GM12878 (cell line): ENCODE measurements around the gene MRPL21. TPM values are rescaled to one million over a fixed set of nuclear protein-coding genes. Genes with fewer than 3 reads are reported as not detected.

ENCODE experiments used
- ATAC-seq: fragments of 200-7000 bp; cut with Tn5 transposase; 3 replicates; pipeline ENCODE4 v1.9.1; 2020; ENCODE audit warnings: mild to moderate bottlenecking, moderate library complexity
- BruUV-seq: library from RNA; stranded (reverse); fragments of 400-500 nt; replicated peaks from 2 replicates; lab custom pipeline; 2021; lab: Mats Ljungman, UMichigan
- CTCF ChIA-PET: fragments of 300-600 bp; sonication (Branson Sonifier 250); formaldehyde crosslinking; extraction: SDS; loops from one replicate; lab custom pipeline; 2021; ENCODE audit warnings: inconsistent platforms; lab: Yijun Ruan, JAX
- POLR2A ChIA-PET: fragments of 350-600 bp; formaldehyde crosslinking; extraction: SDS; loops from one replicate; lab custom pipeline; 2021; ENCODE audit warnings: inconsistent platforms; lab: Charles Lee
- RAD21 ChIA-PET: fragments of 300-600 bp; sonication (Branson Sonifier 250); formaldehyde crosslinking; loops from one replicate; lab custom pipeline; 2023; ENCODE audit warnings: antibody characterized with exemption; ENCODE audit not compliant: unreplicated experiment; lab: Charles Lee
- SMC1A ChIA-PET: fragments of 300-600 bp; sonication (Branson Sonifier 250); formaldehyde crosslinking; loops from one replicate; lab custom pipeline; 2023; ENCODE audit not compliant: unreplicated experiment, uncharacterized antibody; lab: Charles Lee
- DNase-seq: peaks from one replicate; pipeline ENCODE4 v3.0.0-alpha.2; 2011; ENCODE audit warnings: low read depth, low spot score
- FAIRE-seq: peaks from 3 replicates; lab custom pipeline; 2011; peaks lifted over from hg19 to GRCh38; lab: Jason Lieb, UNC
- H2AFZ ChIP-seq: 2 replicates; pipeline ENCODE4 v1.6.0; 2011; ENCODE audit warnings: low read depth, low read length, control low read depth; ENCODE audit not compliant: control insufficient read depth
- H3K27ac ChIP-seq: 2 replicates; pipeline ENCODE4 v1.5.1; 2011; ENCODE audit warnings: control low read depth; ENCODE audit not compliant: control insufficient read depth, insufficient read depth
- H3K27me3 ChIP-seq, 2 experiments: replicated peaks in 1 of 2; 2 replicates each; pipeline versions ENCODE4 v1.6.0 to v1.6.1; 2011; ENCODE audit warnings: low read length in 1 of 2; ENCODE audit not compliant: control insufficient read depth in 2 of 2, insufficient read depth in 2 of 2
- H3K36me3 ChIP-seq, 2 experiments: 2 replicates each; pipeline ENCODE4 v1.5.1; 2011; ENCODE audit warnings: low read length in 1 of 2; ENCODE audit not compliant: control insufficient read depth in 2 of 2, insufficient read depth in 2 of 2
- H3K4me1 ChIP-seq: 2 replicates; pipeline ENCODE4 v1.6.1; 2011; ENCODE audit warnings: mild to moderate bottlenecking, low read length, moderate library complexity, mixed read lengths; ENCODE audit not compliant: control insufficient read depth, insufficient read depth
- H3K4me2 ChIP-seq: 2 replicates; pipeline ENCODE4 v1.6.0; 2011; ENCODE audit warnings: control low read depth; ENCODE audit not compliant: control insufficient read depth, insufficient read depth
- H3K4me3 ChIP-seq: fragments of 200-600 bp; sonication (generic); 2 replicates; pipeline ENCODE4 v1.5.1; 2016
- H3K79me2 ChIP-seq: 2 replicates; pipeline ENCODE4 v1.6.0; 2011; ENCODE audit warnings: low read length; ENCODE audit not compliant: control insufficient read depth, insufficient read depth
- H3K9ac ChIP-seq: 2 replicates; pipeline ENCODE4 v1.8.0; 2011; ENCODE audit warnings: low read length, control low read depth, mixed read lengths; ENCODE audit not compliant: control insufficient read depth, insufficient read depth
- H3K9me3 ChIP-seq: replicated peaks from 3 replicates; pipeline ENCODE4 v1.5.1; 2011; ENCODE audit warnings: mild to moderate bottlenecking, low read length; ENCODE audit not compliant: control insufficient read depth, insufficient read depth
- H4K20me1 ChIP-seq: 2 replicates; pipeline ENCODE4 v1.6.0; 2011; ENCODE audit not compliant: control insufficient read depth, insufficient read depth
- CBFB ChIP-seq: IDR thresholded peaks from 2 replicates; pipeline ENCODE4 v1.6.1; 2016; ENCODE audit warnings: antibody characterized with exemption, low read depth
- E2F8 ChIP-seq: fragments of 450-650 bp; IDR thresholded peaks from 2 replicates; pipeline ENCODE4 v1.6.1; 2018; ENCODE audit warnings: mild to moderate bottlenecking, low read depth, moderate library complexity; ENCODE audit not compliant: partially characterized antibody
- EGR1 ChIP-seq, 2 experiments: IDR thresholded peaks; 1 replicate in 1 of 2; 2 replicates in 1 of 2; pipeline ENCODE4 v1.6.1; 2011 to 2012; ENCODE audit warnings: low read depth in 2 of 2, low read length in 2 of 2, borderline replicate concordance in 1 of 2, mild to moderate bottlenecking in 1 of 2, moderate library complexity in 1 of 2
- EZH2 ChIP-seq: IDR thresholded peaks from 2 replicates; pipeline ENCODE4 v1.6.1; 2012; ENCODE audit warnings: low read depth, mild to moderate bottlenecking, control low read depth, inconsistent platforms, low read length, borderline replicate concordance; ENCODE audit not compliant: control insufficient read depth
- NFYB ChIP-seq: IDR thresholded peaks from 2 replicates; pipeline ENCODE4 v1.6.1; 2011; ENCODE audit warnings: low read depth, mild to moderate bottlenecking, low read length, improper control_type of control experiment, moderate library complexity; ENCODE audit not compliant: insufficient read depth
- RAD21 ChIP-seq: IDR thresholded peaks from 2 replicates; pipeline ENCODE4 v1.6.1; 2011; ENCODE audit warnings: mild to moderate bottlenecking, low read depth, low read length, moderate library complexity; ENCODE audit not compliant: insufficient read depth
- RELB ChIP-seq: fragments of 450-650 bp; IDR thresholded peaks from 2 replicates; pipeline ENCODE4 v1.6.1; 2017; ENCODE audit warnings: low read depth, mild to moderate bottlenecking, moderate library complexity
- REST ChIP-seq: IDR thresholded peaks from 2 replicates; pipeline ENCODE4 v1.6.1; 2012; ENCODE audit warnings: mild to moderate bottlenecking, low read depth, low read length
- SMAD5 ChIP-seq: IDR thresholded peaks from 2 replicates; pipeline ENCODE4 v1.6.1; 2016; ENCODE audit warnings: antibody characterized with exemption, low read depth
- TAF1 ChIP-seq: IDR thresholded peaks from 2 replicates; pipeline ENCODE4 v1.6.1; 2011; ENCODE audit warnings: mild to moderate bottlenecking, low read depth, low read length, borderline replicate concordance
- WRNIP1 ChIP-seq: IDR thresholded peaks from 2 replicates; pipeline ENCODE4 v1.6.1; 2011; ENCODE audit warnings: low read depth, low read length, improper control_type of control experiment, borderline replicate concordance
- WGBS: methylation state at CpG from one replicate; pipeline ENCODE4 v1.1.6; 2016; ENCODE audit warnings: low lambda C conversion rate; ENCODE audit not compliant: insufficient replicate concordance, insufficient coverage; ENCODE audit errors: missing lambda C conversion rate; 5-methylcytosine and 5-hydroxymethylcytosine counted together
- in situ Hi-C: fragments of 300-500 bp; cut with MboI; formaldehyde crosslinking; loops from 9 replicates; pipeline ENCODE4 v1.14.3; 2018; ENCODE audit warnings: mixed read lengths
- intact Hi-C: fragments of 100-400 bp; cut with micrococcal nuclease; formaldehyde crosslinking; loops from one replicate; pipeline ENCODE4 v1.14.2; 2022; ENCODE audit not compliant: unreplicated experiment
- polyA plus RNA-seq, 11 experiments: library from polyadenylated mRNA; depleted of rRNA in 4 of 11; unstranded in 6 of 11; stranded (reverse) in 5 of 11; fragments of >200 nt; fragmentation: Nextera tagmentation in 4 of 11; fragmentation: Illumina TruSeq in 1 of 11; extraction: Ambion mirVana in 4 of 11; extraction: Trizol in 1 of 11; gene quantifications; 1 replicate in 1 of 11; 2 replicates in 10 of 11; pipeline versions ENCODE4 v1.2.1 to v1.2.3, GENCODE V29; 2011 to 2016; ENCODE audit warnings: inconsistent platforms in 2 of 11, missing spikeins in 2 of 11, low read depth in 1 of 11
- total RNA-seq, 4 experiments: library from RNA; depleted of rRNA in 3 of 4; stranded (reverse); fragments of >200 nt in 3 of 4; fragmentation: Illumina TruSeq in 1 of 4; extraction: Trizol in 1 of 4; gene quantifications; 2 replicates each; pipeline versions ENCODE4 v1.2.1 to v1.2.3, GENCODE V29; 2013 to 2021
- TF ChIP-seq, protein P1 (sequence below): fragments of 450-650 bp; IDR thresholded peaks from 2 replicates; pipeline ENCODE4 v1.6.1; 2017; ENCODE audit warnings: mild to moderate bottlenecking

MRPL21 gene
- total and polyA plus RNA-seq, 10 of the 15 experiments (the other 5 are each of a cell fraction or from before 2014, with no cell fraction given): 86.6 to 283 (median 130) TPM

- CTCF ChIA-PET: no interaction called here
- in situ Hi-C loops (no loop called here), intact Hi-C loops (no loop called here)
- POLR2A ChIA-PET: no interaction called here
- FAIRE-seq: no peak
- Histone ChIP-seq H3K9me3 (no peaks in the 10 kb centered on the region), H3K9ac (no peak overlapping the region), H3K4me3 (no peak overlapping the region), H3K4me2 (no peak overlapping the region), H3K36me3 (peaks cover 2 to 24% of the 10 kb centered on the region in 2 experiments; a peak in 3 of 4 replicates), H3K4me1 (no peaks in the 10 kb centered on the region; the same call in 1 of the 2 replicates), H3K27ac (no peak overlapping the region), H4K20me1 (no peaks in the 10 kb centered on the region), H3K27me3 (no peaks in the 10 kb centered on the region), H3K79me2 (no peaks in the 10 kb centered on the region), H2AFZ (no peak overlapping the region)
- no peak for ATAC-seq
- no peak for DNase-seq
- BruUV-seq: no TSS peak
- SMC1A ChIA-PET: no interaction called here
- 85% methylated on average over 17 of the region's 17 CpGs for WGBS
- RAD21 ChIA-PET: no interaction called here
- no peak for TF ChIP-seq TAF1
- TF ChIP-seq WRNIP1: no peak
- no peak for TF ChIP-seq E2F8
- TF ChIP-seq CBFB: no peak
- no peak for TF ChIP-seq REST
- TF ChIP-seq NFYB: no peak
- TF ChIP-seq EGR1 (IDR thresholded peaks at IDR 0.05; ENCODE audit: borderline replicate concordance in 1 of 2, low read depth in 2 of 2, low read length in 2 of 2): no peak
- no peak for TF ChIP-seq RAD21
- TF ChIP-seq, protein P1, sequence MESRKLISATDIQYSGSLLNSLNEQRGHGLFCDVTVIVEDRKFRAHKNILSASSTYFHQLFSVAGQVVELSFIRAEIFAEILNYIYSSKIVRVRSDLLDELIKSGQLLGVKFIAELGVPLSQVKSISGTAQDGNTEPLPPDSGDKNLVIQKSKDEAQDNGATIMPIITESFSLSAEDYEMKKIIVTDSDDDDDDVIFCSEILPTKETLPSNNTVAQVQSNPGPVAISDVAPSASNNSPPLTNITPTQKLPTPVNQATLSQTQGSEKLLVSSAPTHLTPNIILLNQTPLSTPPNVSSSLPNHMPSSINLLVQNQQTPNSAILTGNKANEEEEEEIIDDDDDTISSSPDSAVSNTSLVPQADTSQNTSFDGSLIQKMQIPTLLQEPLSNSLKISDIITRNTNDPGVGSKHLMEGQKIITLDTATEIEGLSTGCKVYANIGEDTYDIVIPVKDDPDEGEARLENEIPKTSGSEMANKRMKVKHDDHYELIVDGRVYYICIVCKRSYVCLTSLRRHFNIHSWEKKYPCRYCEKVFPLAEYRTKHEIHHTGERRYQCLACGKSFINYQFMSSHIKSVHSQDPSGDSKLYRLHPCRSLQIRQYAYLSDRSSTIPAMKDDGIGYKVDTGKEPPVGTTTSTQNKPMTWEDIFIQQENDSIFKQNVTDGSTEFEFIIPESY: no peak
- no peak for TF ChIP-seq SMAD5
- TF ChIP-seq EZH2: no peak
- TF ChIP-seq RELB: no peak
These were observed 35.4 kb upstream of the MRPL21 start for GRCh38 chr11:68938816-68939582.
